IMR-90 (cell line): ENCODE measurements around the gene CTF1. TPM values are rescaled to one million over a fixed set of nuclear protein-coding genes. Genes with fewer than 3 reads are reported as not detected.

Source experiments
- ATAC-seq: fragments of 200-7000 bp; cut with Tn5 transposase; 2 replicates; pipeline ENCODE4 v1.9.1; 2020; ENCODE audit warnings: low read depth, mild to moderate bottlenecking, moderate library complexity
- BruUV-seq: library from RNA; stranded (reverse); fragments of 400-500 nt; replicated peaks from 2 replicates; lab custom pipeline; 2021; lab: Mats Ljungman, UMichigan
- CTCF ChIA-PET: fragments of 300-600 bp; formaldehyde crosslinking; extraction: SDS; loops from one replicate; lab custom pipeline; 2021; ENCODE audit warnings: antibody characterized with exemption; lab: Yijun Ruan, JAX
- POLR2A ChIA-PET: fragments of 300-600 bp; sonication (Branson Sonifier 250); formaldehyde crosslinking; loops from one replicate; lab custom pipeline; 2022; ENCODE audit warnings: antibody characterized with exemption; ENCODE audit not compliant: unreplicated experiment; lab: Charles Lee
- DNase-seq: peaks from one replicate; pipeline ENCODE4 v3.0.0; 2013
- H2AFZ ChIP-seq: replicated peaks from 2 replicates; pipeline ENCODE3; 2013; ENCODE audit warnings: low read length, mild to moderate bottlenecking; ENCODE audit not compliant: poor library complexity
- H2AK5ac ChIP-seq: 2 replicates; pipeline ENCODE4 v1.6.1; 2013; ENCODE audit warnings: low read depth, low read length, inconsistent platforms
- H2AK9ac ChIP-seq: replicated peaks from 2 replicates; pipeline ENCODE3; 2013; ENCODE audit warnings: mild to moderate bottlenecking, low read depth, low read length, moderate library complexity; ENCODE audit not compliant: poor library complexity
- H2BK120ac ChIP-seq: 2 replicates; pipeline ENCODE4 v1.6.1; 2013; ENCODE audit warnings: low read depth, low read length, inconsistent platforms
- H2BK15ac ChIP-seq: 3 replicates; pipeline ENCODE4 v1.6.1; 2013; ENCODE audit warnings: low read depth, low read length, inconsistent platforms
- H2BK20ac ChIP-seq: 2 replicates; pipeline ENCODE4 v1.6.1; 2013; ENCODE audit warnings: low read depth, mild to moderate bottlenecking, inconsistent platforms, low read length, moderate library complexity
- H2BK5ac ChIP-seq: 2 replicates; pipeline ENCODE4 v1.6.1; 2013; ENCODE audit warnings: mild to moderate bottlenecking, low read depth, low read length, inconsistent platforms; ENCODE audit not compliant: poor library complexity, severe bottlenecking
- H3K14ac ChIP-seq: replicated peaks from 2 replicates; pipeline ENCODE4 v1.6.1; 2013; ENCODE audit warnings: low read depth, low read length, inconsistent platforms
- H3K18ac ChIP-seq: 2 replicates; pipeline ENCODE4 v1.6.1; 2013; ENCODE audit warnings: low read depth, low read length, control low read depth
- H3K23ac ChIP-seq: 2 replicates; pipeline ENCODE4 v1.6.1; 2013; ENCODE audit warnings: low read depth, low read length, inconsistent platforms
- H3K27ac ChIP-seq: 2 replicates; pipeline ENCODE4 v1.5.1; 2013; ENCODE audit warnings: mild to moderate bottlenecking, control low read depth, low read length; ENCODE audit not compliant: insufficient read depth
- H3K27me3 ChIP-seq: 2 replicates; pipeline ENCODE4 v1.6.1; 2013; ENCODE audit warnings: low read length; ENCODE audit not compliant: control insufficient read depth, insufficient read depth
- H3K36me3 ChIP-seq: 2 replicates; pipeline ENCODE4 v1.6.1; 2013; ENCODE audit warnings: low read length, mixed read lengths; ENCODE audit not compliant: control insufficient read depth, insufficient read depth
- H3K4ac ChIP-seq: 2 replicates; pipeline ENCODE4 v1.6.1; 2013; ENCODE audit warnings: low read depth, low read length, inconsistent platforms
- H3K4me1 ChIP-seq: 2 replicates; pipeline ENCODE4 v1.6.1; 2013; ENCODE audit warnings: low read length, mixed read lengths; ENCODE audit not compliant: control insufficient read depth, insufficient read depth
- H3K4me2 ChIP-seq: 2 replicates; pipeline ENCODE4 v1.6.1; 2013; ENCODE audit warnings: low read depth, mild to moderate bottlenecking, control low read depth, low read length, moderate library complexity
- H3K4me3 ChIP-seq: 2 replicates; pipeline ENCODE4 v1.5.1; 2013; ENCODE audit warnings: low read depth, mild to moderate bottlenecking, control low read depth, low read length, moderate library complexity; ENCODE audit not compliant: insufficient read depth
- H3K56ac ChIP-seq: 2 replicates; pipeline ENCODE4 v1.6.1; 2013; ENCODE audit warnings: low read length, inconsistent platforms; ENCODE audit not compliant: insufficient read depth; ENCODE audit errors: extremely low read depth
- H3K79me1 ChIP-seq, 2 experiments: 2 replicates each; pipeline ENCODE4 v1.6.1; 2013; ENCODE audit warnings: low read length in 2 of 2, inconsistent platforms in 1 of 2, low read depth in 1 of 2
- H3K9ac ChIP-seq: 2 replicates; pipeline ENCODE4 v1.6.1; 2013; ENCODE audit warnings: low read depth, low read length, control low read depth
- H3K9me1 ChIP-seq: 2 replicates; pipeline ENCODE4 v1.6.1; 2013; ENCODE audit warnings: low read length, inconsistent platforms; ENCODE audit not compliant: insufficient read depth
- H3K9me3 ChIP-seq: 2 replicates; pipeline ENCODE4 v1.6.1; 2013; ENCODE audit warnings: low read length; ENCODE audit not compliant: control insufficient read depth, insufficient read depth
- H4K20me1 ChIP-seq: 2 replicates; pipeline ENCODE4 v1.6.1; 2013; ENCODE audit warnings: low read length, inconsistent platforms; ENCODE audit not compliant: insufficient read depth
- H4K5ac ChIP-seq: 2 replicates; pipeline ENCODE4 v1.6.1; 2013; ENCODE audit warnings: mild to moderate bottlenecking, low read depth, low read length, control low read depth
- H4K8ac ChIP-seq, 2 experiments: 2 replicates each; pipeline ENCODE4 v1.6.1; 2013; ENCODE audit warnings: low read depth in 2 of 2, low read length in 2 of 2, control low read depth in 1 of 2, inconsistent platforms in 1 of 2
- H4K91ac ChIP-seq: 2 replicates; pipeline ENCODE4 v1.6.1; 2013; ENCODE audit warnings: low read depth, low read length, inconsistent platforms; ENCODE audit not compliant: insufficient read depth
- BHLHE40 ChIP-seq: fragments of 150-350 bp; IDR thresholded peaks from 2 replicates; pipeline ENCODE4 v1.6.1; 2016; ENCODE audit warnings: mild to moderate bottlenecking, low read depth, low read length
- CEBPB ChIP-seq: IDR thresholded peaks from 2 replicates; pipeline ENCODE4 v1.6.1; 2012; ENCODE audit warnings: low read depth, low read length, improper control_type of control experiment
- CHD1 ChIP-seq: IDR thresholded peaks from 2 replicates; pipeline ENCODE4 v1.6.1; 2012; ENCODE audit warnings: low read depth, low read length, improper control_type of control experiment
- FOS ChIP-seq: fragments of 150-350 bp; IDR thresholded peaks from 2 replicates; pipeline ENCODE4 v1.6.1; 2016; ENCODE audit warnings: low read depth, low read length
- MAFK ChIP-seq: IDR thresholded peaks from 2 replicates; pipeline ENCODE4 v1.6.1; 2012; ENCODE audit warnings: low read depth, low read length, improper control_type of control experiment
- MXI1 ChIP-seq: IDR thresholded peaks from 2 replicates; pipeline ENCODE4 v1.6.1; 2012; ENCODE audit warnings: low read depth, mild to moderate bottlenecking, low read length, moderate library complexity, borderline replicate concordance
- NFE2L2 ChIP-seq: fragments of 150-350 bp; IDR thresholded peaks from 2 replicates; pipeline ENCODE4 v1.6.1; 2016; ENCODE audit warnings: low read depth, mild to moderate bottlenecking, low read length
- POLR2A ChIP-seq: IDR thresholded peaks from 2 replicates; pipeline ENCODE4 v1.6.1; 2012; ENCODE audit warnings: mild to moderate bottlenecking, low read depth, low read length
- RAD21 ChIP-seq: IDR thresholded peaks from 2 replicates; pipeline ENCODE4 v1.6.1; 2012; ENCODE audit warnings: low read length, improper control_type of control experiment
- RCOR1 ChIP-seq: IDR thresholded peaks from 2 replicates; pipeline ENCODE4 v1.6.1; 2012; ENCODE audit warnings: mild to moderate bottlenecking, low read length, improper control_type of control experiment; ENCODE audit not compliant: insufficient replicate concordance
- RFX5 ChIP-seq: IDR thresholded peaks from 2 replicates; pipeline ENCODE4 v1.8.0; 2012; ENCODE audit warnings: low read depth, mild to moderate bottlenecking, low read length, moderate library complexity
- SMC3 ChIP-seq: fragments of 150-350 bp; IDR thresholded peaks from 2 replicates; pipeline ENCODE4 v1.6.1; 2016; ENCODE audit warnings: low read depth, mild to moderate bottlenecking, antibody characterized with exemption, low read length, moderate library complexity
- WGBS, 2 experiments: methylation state at CpG; one replicate each; pipeline versions ENCODE4 v1.1.5 to v1.1.7; 2013; ENCODE audit warnings: missing lambda C conversion rate in 2 of 2; ENCODE audit not compliant: insufficient read length in 1 of 2; ENCODE audit errors: extremely low coverage in 2 of 2; 5-methylcytosine and 5-hydroxymethylcytosine counted together
- dilution Hi-C: fragments of 300-500 bp; cut with HindIII; formaldehyde crosslinking; loops from one replicate; pipeline ENCODE4 v1.14.3; 2018; ENCODE audit warnings: low sequenced_read_pairs; ENCODE audit not compliant: unreplicated experiment
- in situ Hi-C: fragments of 300-500 bp; cut with MboI; formaldehyde crosslinking; loops from 3 replicates; pipeline ENCODE4 v1.14.3; 2019; ENCODE audit warnings: low sequenced_read_pairs, inconsistent platforms, mixed read lengths
- intact Hi-C: fragments of 100-400 bp; cut with micrococcal nuclease; formaldehyde crosslinking; loops from 2 replicates; pipeline ENCODE4 v1.10.0; 2022
- polyA plus RNA-seq, 3 experiments: library from polyadenylated mRNA; depleted of rRNA; stranded (reverse); fragments of >200 nt; gene quantifications; 2 replicates each; pipeline ENCODE4 v1.2.3, GENCODE V29; 2012; ENCODE audit warnings: low replicate concordance in 1 of 3
- total RNA-seq: library from RNA; depleted of rRNA; stranded (reverse); fragments of >200 nt; gene quantifications from 2 replicates; pipeline ENCODE4 v1.2.3, GENCODE V29; 2012
- TF ChIP-seq, protein P1 (sequence below): fragments of 150-350 bp; IDR thresholded peaks from 2 replicates; pipeline ENCODE4 v1.6.1; 2017; ENCODE audit warnings: mild to moderate bottlenecking, antibody characterized with exemption, low read length, low read depth
- TF ChIP-seq, protein P2 (sequence below): fragments of 150-350 bp; IDR thresholded peaks from 2 replicates; pipeline ENCODE4 v1.6.1; 2016; ENCODE audit warnings: low read depth, mild to moderate bottlenecking, low read length, moderate library complexity, borderline replicate concordance
- TF ChIP-seq, protein P3 (sequence below): conservative IDR thresholded peaks from 2 replicates; pipeline ENCODE4 v1.5.1; 2012; ENCODE audit warnings: mild to moderate bottlenecking, low read depth, low read length, improper control_type of control experiment

Gene CTF1
- total and polyA plus RNA-seq, 2 of the 4 experiments (the other 2 are of a cell fraction): 0.18 to 12.9 TPM

DNA sequence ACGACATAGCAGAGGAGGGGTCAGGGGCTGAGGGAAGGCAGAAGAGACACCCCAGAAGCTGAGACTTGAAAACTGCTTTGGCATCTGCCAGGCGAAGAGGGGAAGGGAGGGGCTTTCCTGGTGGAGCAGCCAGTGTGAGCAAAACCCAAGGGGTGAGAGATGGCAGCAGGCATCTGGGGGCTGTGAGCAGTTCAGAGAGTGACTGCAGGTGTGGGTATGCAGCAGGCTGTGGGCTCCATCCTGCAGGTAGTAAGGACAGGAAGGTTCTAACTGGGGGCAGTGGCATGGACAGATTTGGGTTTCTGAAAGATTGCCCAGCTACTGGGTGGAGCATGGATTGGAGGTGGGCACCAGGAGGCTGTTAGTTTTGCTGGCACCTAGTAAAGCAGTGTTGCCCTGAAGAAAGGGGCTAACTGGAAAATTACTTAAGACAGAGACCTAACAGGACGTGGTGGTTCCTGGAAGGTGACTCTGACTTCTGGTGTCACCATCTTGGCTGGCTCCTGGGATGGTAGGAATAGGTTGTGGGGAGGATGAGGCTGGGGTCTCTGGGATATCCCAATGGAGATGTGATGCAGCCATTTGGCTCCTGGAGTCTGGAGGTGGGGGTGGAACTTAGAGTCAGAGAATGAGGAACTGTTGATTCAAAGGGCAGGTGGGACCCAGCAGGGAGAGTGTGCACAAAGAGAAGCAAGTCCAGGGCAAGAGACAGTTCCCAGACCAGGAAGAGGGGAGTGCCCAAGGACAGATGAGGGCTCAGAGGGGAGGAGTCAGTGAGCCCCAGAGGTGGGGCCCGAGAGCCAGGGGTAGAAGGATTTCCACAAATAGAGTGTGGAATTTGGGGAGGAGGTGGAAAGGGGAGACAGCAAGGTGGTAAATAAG is 13.7 kb upstream of the CTF1 start:
- Histone ChIP-seq H3K56ac (no peak overlapping the region), H3K36me3 (peaks cover 34% of the 10 kb centered on the region), H3K18ac (no peak overlapping the region), H2BK120ac (no peak overlapping the region), H3K79me1 (peaks cover 0 to 47% of the 10 kb centered on the region in 2 experiments; a peak in 3 of 4 replicates), H3K14ac (no peak overlapping the region), H3K23ac (no peak overlapping the region), H3K9ac (no peak overlapping the region), H2BK20ac (no peak overlapping the region), H3K9me1 (no peaks in the 10 kb centered on the region), H4K20me1 (no peaks in the 10 kb centered on the region), H2AK5ac (no peak overlapping the region), H2BK15ac (no peak overlapping the region), H2BK5ac (no peak overlapping the region), H4K91ac (no peak overlapping the region), H3K4me3 (no peak overlapping the region), H3K27ac (no peak overlapping the region), H3K27me3 (no peaks in the 10 kb centered on the region), H3K4me2 (no peak overlapping the region), H3K4me1 (no peaks in the 10 kb centered on the region), H4K8ac (no peak overlapping the region), H2AK9ac (peak overlapping the region; percentile 50), H4K5ac (no peak overlapping the region), H3K9me3 (no peaks in the 10 kb centered on the region), H3K4ac (no peak overlapping the region), H2AFZ (no peak overlapping the region)
- ATAC-seq (no peak), DNase-seq (no peak)
- intact Hi-C loops: no loop called here
- CTCF ChIA-PET: interaction anchor here (0.6 kb wide), 1 partner anchor 13 kb away, joined by 3 read pairs; no protein-coding TSS in a partner anchor
- dilution Hi-C loops: no loop called here
- POLR2A ChIA-PET: interaction anchor here (0.6 kb wide), 1 partner anchor 26 kb away, joined by 3 read pairs; no protein-coding TSS in a partner anchor
- BruUV-seq: no TSS peak
- 89% methylated on average over 3 of the region's 4 CpGs; no CpG with 5 or more reads in 1 of the 2 experiments for WGBS, 2 experiments
- in situ Hi-C loops: no loop called here
- TF ChIP-seq, protein P1, sequence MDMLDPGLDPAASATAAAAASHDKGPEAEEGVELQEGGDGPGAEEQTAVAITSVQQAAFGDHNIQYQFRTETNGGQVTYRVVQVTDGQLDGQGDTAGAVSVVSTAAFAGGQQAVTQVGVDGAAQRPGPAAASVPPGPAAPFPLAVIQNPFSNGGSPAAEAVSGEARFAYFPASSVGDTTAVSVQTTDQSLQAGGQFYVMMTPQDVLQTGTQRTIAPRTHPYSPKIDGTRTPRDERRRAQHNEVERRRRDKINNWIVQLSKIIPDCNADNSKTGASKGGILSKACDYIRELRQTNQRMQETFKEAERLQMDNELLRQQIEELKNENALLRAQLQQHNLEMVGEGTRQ: no peak
- TF ChIP-seq, protein P2, sequence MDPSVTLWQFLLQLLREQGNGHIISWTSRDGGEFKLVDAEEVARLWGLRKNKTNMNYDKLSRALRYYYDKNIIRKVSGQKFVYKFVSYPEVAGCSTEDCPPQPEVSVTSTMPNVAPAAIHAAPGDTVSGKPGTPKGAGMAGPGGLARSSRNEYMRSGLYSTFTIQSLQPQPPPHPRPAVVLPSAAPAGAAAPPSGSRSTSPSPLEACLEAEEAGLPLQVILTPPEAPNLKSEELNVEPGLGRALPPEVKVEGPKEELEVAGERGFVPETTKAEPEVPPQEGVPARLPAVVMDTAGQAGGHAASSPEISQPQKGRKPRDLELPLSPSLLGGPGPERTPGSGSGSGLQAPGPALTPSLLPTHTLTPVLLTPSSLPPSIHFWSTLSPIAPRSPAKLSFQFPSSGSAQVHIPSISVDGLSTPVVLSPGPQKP: no peak
- TF ChIP-seq RFX5 (no peak), BHLHE40 (no peak), POLR2A (no peak), FOS (no peak), NFE2L2 (no peak), SMC3 (no peak), MAFK (no peak), RAD21 (no peak), RCOR1 (no peak), CEBPB (no peak), CHD1 (no peak), MXI1 (no peak)
- TF ChIP-seq, protein P3, sequence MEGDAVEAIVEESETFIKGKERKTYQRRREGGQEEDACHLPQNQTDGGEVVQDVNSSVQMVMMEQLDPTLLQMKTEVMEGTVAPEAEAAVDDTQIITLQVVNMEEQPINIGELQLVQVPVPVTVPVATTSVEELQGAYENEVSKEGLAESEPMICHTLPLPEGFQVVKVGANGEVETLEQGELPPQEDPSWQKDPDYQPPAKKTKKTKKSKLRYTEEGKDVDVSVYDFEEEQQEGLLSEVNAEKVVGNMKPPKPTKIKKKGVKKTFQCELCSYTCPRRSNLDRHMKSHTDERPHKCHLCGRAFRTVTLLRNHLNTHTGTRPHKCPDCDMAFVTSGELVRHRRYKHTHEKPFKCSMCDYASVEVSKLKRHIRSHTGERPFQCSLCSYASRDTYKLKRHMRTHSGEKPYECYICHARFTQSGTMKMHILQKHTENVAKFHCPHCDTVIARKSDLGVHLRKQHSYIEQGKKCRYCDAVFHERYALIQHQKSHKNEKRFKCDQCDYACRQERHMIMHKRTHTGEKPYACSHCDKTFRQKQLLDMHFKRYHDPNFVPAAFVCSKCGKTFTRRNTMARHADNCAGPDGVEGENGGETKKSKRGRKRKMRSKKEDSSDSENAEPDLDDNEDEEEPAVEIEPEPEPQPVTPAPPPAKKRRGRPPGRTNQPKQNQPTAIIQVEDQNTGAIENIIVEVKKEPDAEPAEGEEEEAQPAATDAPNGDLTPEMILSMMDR: no peak
